HepG2 (cell line): ENCODE results near the gene KRTAP1-4. TPM values are rescaled to one million over a fixed set of nuclear protein-coding genes. Genes with fewer than 3 reads are reported as not detected.

Experiments
- ATAC-seq: fragments of 200-7000 bp; cut with Tn5 transposase; 3 replicates; pipeline ENCODE4 v1.9.1; 2020; ENCODE audit warnings: mild to moderate bottlenecking, moderate library complexity
- BruUV-seq: library from RNA; stranded (reverse); fragments of 400-500 nt; replicated peaks from 2 replicates; lab custom pipeline; 2021; lab: Mats Ljungman, UMichigan
- CTCF ChIA-PET: fragments of 300-600 bp; formaldehyde crosslinking; extraction: SDS; loops from one replicate; lab custom pipeline; 2021; ENCODE audit warnings: low total read pairs, inconsistent platforms, low intra/inter-chr PET ratio; lab: Yijun Ruan, JAX
- POLR2A ChIA-PET: fragments of 350-600 bp; sonication (Branson Sonifier 250); formaldehyde crosslinking; loops from one replicate; lab custom pipeline; 2020; ENCODE audit warnings: antibody characterized with exemption, inconsistent platforms; lab: Yijun Ruan, JAX
- DNase-seq: peaks from one replicate; pipeline ENCODE4 v3.0.0-alpha.2; 2015; ENCODE audit warnings: low spot score
- FAIRE-seq: peaks from 3 replicates; lab custom pipeline; 2011; peaks lifted over from hg19 to GRCh38; lab: Jason Lieb, UNC
- H2AFZ ChIP-seq: one replicate; pipeline ENCODE4 v1.6.1; 2011; ENCODE audit warnings: low read length, inconsistent platforms
- H3K27ac ChIP-seq: fragments of 300-600 bp; 3 replicates; pipeline ENCODE4 v1.8.0; 2011; ENCODE audit warnings: mixed run types, mild to moderate bottlenecking, mixed read lengths, low read length, inconsistent platforms; ENCODE audit not compliant: insufficient read depth; ENCODE audit errors: extremely low read length
- H3K27me3 ChIP-seq, 2 experiments: fragments of 200-600 bp in 1 of 2; 2 replicates in 1 of 2; 3 replicates in 1 of 2; pipeline versions ENCODE4 v1.6.0 to v1.8.0; 2011; ENCODE audit warnings: low read length in 2 of 2, mild to moderate bottlenecking in 2 of 2, moderate library complexity in 2 of 2, inconsistent platforms in 1 of 2; ENCODE audit not compliant: insufficient read depth in 2 of 2, control insufficient read depth in 1 of 2
- H3K36me3 ChIP-seq, 2 experiments: fragments of 200-600 bp in 1 of 2; replicated peaks in 1 of 2; 2 replicates in 1 of 2; 3 replicates in 1 of 2; pipeline versions ENCODE4 v1.5.1 to v1.8.0; 2011; ENCODE audit warnings: low read length in 2 of 2, inconsistent platforms in 1 of 2; ENCODE audit not compliant: insufficient read depth in 2 of 2, control insufficient read depth in 1 of 2
- H3K4me1 ChIP-seq: 2 replicates; pipeline ENCODE4 v1.5.1; 2012; ENCODE audit warnings: low read length, inconsistent platforms; ENCODE audit not compliant: insufficient read depth
- H3K4me2 ChIP-seq: 2 replicates; pipeline ENCODE4 v1.6.0; 2011; ENCODE audit warnings: low read depth, low read length, inconsistent platforms
- H3K4me3 ChIP-seq, 3 experiments: fragments of 200-600 bp in 1 of 3; sonication (generic), shearing (Covaris generic) in 1 of 3; replicated peaks in 1 of 3; 2 replicates each; pipeline ENCODE4 v1.5.1; 2011 to 2016; ENCODE audit warnings: low read length in 3 of 3, inconsistent platforms in 2 of 3, low read depth in 2 of 3, mild to moderate bottlenecking in 2 of 3, control low read depth in 1 of 3, mixed read lengths in 1 of 3; ENCODE audit not compliant: insufficient read depth in 1 of 3
- H3K79me2 ChIP-seq: one replicate; pipeline ENCODE4 v1.6.1; 2011; ENCODE audit warnings: low read length, inconsistent platforms; ENCODE audit not compliant: insufficient read depth
- H3K9ac ChIP-seq: 2 replicates; pipeline ENCODE4 v1.6.0; 2011; ENCODE audit warnings: mild to moderate bottlenecking, low read depth, low read length, inconsistent platforms; ENCODE audit not compliant: insufficient read depth
- H3K9me3 ChIP-seq: 2 replicates; pipeline ENCODE4 v1.5.1; 2012; ENCODE audit warnings: mild to moderate bottlenecking, low read length
- H4K20me1 ChIP-seq: 2 replicates; pipeline ENCODE4 v1.6.0; 2011; ENCODE audit warnings: inconsistent platforms, mild to moderate bottlenecking, low read length, moderate library complexity; ENCODE audit not compliant: insufficient read depth
- ARNT ChIP-seq: fragments of 450-650 bp; IDR thresholded peaks from 2 replicates; pipeline ENCODE4 v1.6.1; 2017
- DMTF1 ChIP-seq: sonication (generic); formaldehyde crosslinking; IDR thresholded peaks from 2 replicates; pipeline ENCODE4 v1.4.0; 2020; ENCODE audit warnings: mild to moderate bottlenecking, missing genetic modification reagents
- ETV6 ChIP-seq: sonication (generic); formaldehyde crosslinking; conservative IDR thresholded peaks from 2 replicates; pipeline ENCODE4 v1.4.0; 2020; ENCODE audit warnings: missing genetic modification reagents
- GTF2F1 ChIP-seq: fragments of 150-350 bp; IDR thresholded peaks from 2 replicates; pipeline ENCODE4 v1.6.1; 2014; ENCODE audit warnings: low read length
- GTF3A ChIP-seq: sonication (generic); formaldehyde crosslinking; conservative IDR thresholded peaks from 2 replicates; pipeline ENCODE4 v1.4.0; 2020; ENCODE audit warnings: mild to moderate bottlenecking, missing genetic modification reagents
- IRF9 ChIP-seq: sonication (generic); formaldehyde crosslinking; IDR thresholded peaks from 2 replicates; pipeline ENCODE4 v1.8.0; 2022; ENCODE audit warnings: missing genetic modification reagents, mild to moderate bottlenecking, borderline replicate concordance
- JARID2 ChIP-seq: sonication (generic); formaldehyde crosslinking; IDR thresholded peaks from 2 replicates; pipeline ENCODE4 v1.8.1; 2023; ENCODE audit warnings: missing genetic modification reagents, inconsistent platforms; ENCODE audit not compliant: insufficient replicate concordance
- MAFG ChIP-seq: sonication (generic); formaldehyde crosslinking; IDR thresholded peaks from 2 replicates; pipeline ENCODE4 v1.5.1; 2020; ENCODE audit warnings: mild to moderate bottlenecking, missing genetic modification reagents
- RARA ChIP-seq: IDR thresholded peaks from 2 replicates; pipeline ENCODE4 v1.6.1; 2016; ENCODE audit warnings: missing genetic modification reagents, missing compliant biosample characterization
- SMYD3 ChIP-seq: sonication (generic); formaldehyde crosslinking; IDR thresholded peaks from 2 replicates; pipeline ENCODE4 v1.8.1; 2023; ENCODE audit warnings: mild to moderate bottlenecking, missing genetic modification reagents
- TP53 ChIP-seq: sonication (generic); formaldehyde crosslinking; conservative IDR thresholded peaks from 2 replicates; pipeline ENCODE4 v1.4.0; 2020; ENCODE audit warnings: missing genetic modification reagents
- ZC3H4 ChIP-seq: sonication (generic); formaldehyde crosslinking; IDR thresholded peaks from 2 replicates; pipeline ENCODE4 v1.4.0; 2020; ENCODE audit warnings: missing genetic modification reagents, borderline replicate concordance
- ZMAT3 ChIP-seq: sonication (generic); formaldehyde crosslinking; conservative IDR thresholded peaks from 2 replicates; pipeline ENCODE4 v1.7.0; 2021; ENCODE audit warnings: missing genetic modification reagents
- ZNF180 ChIP-seq: sonication (generic); formaldehyde crosslinking; IDR thresholded peaks from 2 replicates; pipeline ENCODE4 v1.4.0; 2020; ENCODE audit warnings: low read depth, missing genetic modification reagents, borderline replicate concordance
- ZNF234 ChIP-seq: sonication (generic); formaldehyde crosslinking; conservative IDR thresholded peaks from 2 replicates; pipeline ENCODE4 v1.5.1; 2020; ENCODE audit warnings: mild to moderate bottlenecking, missing genetic modification reagents
- ZNF326 ChIP-seq: sonication (generic); formaldehyde crosslinking; IDR thresholded peaks from 2 replicates; pipeline ENCODE4 v1.4.0; 2020; ENCODE audit warnings: missing genetic modification reagents, borderline replicate concordance
- ZNF432 ChIP-seq: sonication (generic); formaldehyde crosslinking; IDR thresholded peaks from 2 replicates; pipeline ENCODE4 v1.5.0; 2020; ENCODE audit warnings: missing genetic modification reagents, mild to moderate bottlenecking, borderline replicate concordance
- ZNF572 ChIP-seq: sonication (generic); formaldehyde crosslinking; IDR thresholded peaks from 2 replicates; pipeline ENCODE4 v1.5.1; 2020; ENCODE audit warnings: mild to moderate bottlenecking, missing genetic modification reagents
- ZNF7 ChIP-seq: IDR thresholded peaks from 2 replicates; pipeline ENCODE4 v1.6.1; 2016; ENCODE audit warnings: missing biosample characterization, missing genetic modification reagents
- ZNF709 ChIP-seq: sonication (generic); formaldehyde crosslinking; IDR thresholded peaks from 2 replicates; pipeline ENCODE4 v1.5.0; 2020; ENCODE audit warnings: mild to moderate bottlenecking, missing genetic modification reagents
- ZNF710 ChIP-seq: sonication (generic); formaldehyde crosslinking; IDR thresholded peaks from 2 replicates; pipeline ENCODE4 v1.5.0; 2020; ENCODE audit warnings: mild to moderate bottlenecking, missing genetic modification reagents, borderline replicate concordance
- WGBS: methylation state at CpG from one replicate; pipeline ENCODE4 v1.1.6; 2017; ENCODE audit warnings: low lambda C conversion rate; 5-methylcytosine and 5-hydroxymethylcytosine counted together
- in situ Hi-C: cut with HindIII; loops from 2 replicates; pipeline ENCODE4 v1.10.0; 2017; ENCODE audit warnings: low pct_unique_long_range_greater_than_20kb; ENCODE audit not compliant: extremely low pct_ligation_motif_present
- intact Hi-C: fragments of 100-400 bp; cut with micrococcal nuclease; formaldehyde crosslinking; loops from one replicate; pipeline ENCODE4 v1.10.0; 2022; ENCODE audit not compliant: unreplicated experiment
- polyA plus RNA-seq, 8 experiments: library from polyadenylated mRNA; depleted of rRNA in 3 of 8; stranded (reverse) in 7 of 8; unstranded in 1 of 8; fragments of >200 nt; fragmentation: Illumina TruSeq in 4 of 8; extraction: Trizol in 4 of 8; gene quantifications; 2 replicates each; pipeline versions ENCODE4 v1.2.1 to v1.2.3, GENCODE V29; 2011 to 2016; ENCODE audit warnings: low read depth in 4 of 8, missing spikeins in 1 of 8, mixed read lengths in 1 of 8; ENCODE audit not compliant: insufficient read depth in 1 of 8
- total RNA-seq, 5 experiments: library from RNA; depleted of rRNA; stranded (reverse); fragments of >200 nt; fragmentation: Illumina TruSeq; extraction: Trizol; gene quantifications; 2 replicates each; pipeline ENCODE4 v1.2.3, GENCODE V29; 2016; ENCODE audit warnings: low read depth in 1 of 5

The KRTAP1-4 gene
- total and polyA plus RNA-seq, 2 of the 13 experiments (the other 11 are each of a cell fraction or from before 2014, with no cell fraction given): not detected

GRCh38 chr17:41020336-41020735, 9.7 kb downstream of the KRTAP1-4 start (continued):
- TF ChIP-seq ZNF710 (CRISPR knock-in tag) (no peak), ZNF709 (CRISPR knock-in tag) (no peak), MAFG (no peak), ZNF432 (CRISPR knock-in tag) (no peak), RARA (peak; percentile 59), DMTF1 (CRISPR knock-in tag) (no peak)

- FAIRE-seq (no peak), ATAC-seq (no peak), DNase-seq (no peak)
- ChIA-PET CTCF (no interaction called here), POLR2A (interaction anchor here (1.3 kb wide), 1 partner anchor 10 kb away, joined by 4 read pairs; no protein-coding TSS in a partner anchor)
- Histone ChIP-seq H3K27me3 (no peaks in the 10 kb centered on the region), H3K4me2 (no peak overlapping the region), H4K20me1 (no peaks in the 10 kb centered on the region), H3K36me3 (no peaks in the 10 kb centered on the region), H3K9me3 (no peaks in the 10 kb centered on the region; the same call in 1 of the 2 replicates), H3K9ac (no peak overlapping the region), H3K27ac (no peak overlapping the region), H2AFZ (no peak overlapping the region), H3K4me1 (peaks cover 34% of the 10 kb centered on the region), H3K79me2 (no peaks in the 10 kb centered on the region), H3K4me3 (no peak overlapping the region)
- no TSS peak for BruUV-seq
- 96% methylated on average over 3 of the region's 3 CpGs for WGBS
- intact Hi-C loops: no loop called here
- in situ Hi-C loops: no loop called here
- TF ChIP-seq GTF3A (CRISPR knock-in tag) (no peak), JARID2 (CRISPR knock-in tag) (no peak), ZC3H4 (CRISPR knock-in tag) (no peak), ETV6 (CRISPR knock-in tag) (no peak), IRF9 (CRISPR knock-in tag) (no peak), ZNF7 (CRISPR knock-in tag) (no peak), ZMAT3 (CRISPR knock-in tag) (no peak), ZNF326 (CRISPR knock-in tag) (no peak), TP53 (CRISPR knock-in tag) (no peak), ARNT (no peak), ZNF572 (CRISPR knock-in tag) (no peak), ZNF234 (CRISPR knock-in tag) (no peak), ZNF180 (CRISPR knock-in tag) (no peak), GTF2F1 (no peak), SMYD3 (CRISPR knock-in tag) (no peak)
Observed at GRCh38 chr17:41019415-41019814, 10.6 kb downstream of the KRTAP1-4 start.
